OCI-LY1 (cell line): ENCODE results near the gene DNMT1.

Source experiments
- H2AFZ ChIP-seq: fragments of 200-600 bp; sonication (generic), shearing (Covaris generic); 2 replicates; pipeline ENCODE4 v1.6.0; 2014; ENCODE audit warnings: antibody characterized with exemption, mild to moderate bottlenecking, low read length
- H3F3A ChIP-seq: fragments of 200-600 bp; sonication (generic), shearing (Covaris generic); 2 replicates; pipeline ENCODE4 v1.6.0; 2014; ENCODE audit warnings: mild to moderate bottlenecking, antibody characterized with exemption, low read length, moderate library complexity; ENCODE audit not compliant: insufficient read depth
- H3K27ac ChIP-seq: fragments of 200-600 bp; sonication (generic); 2 replicates; pipeline ENCODE4 v1.5.1; 2014; ENCODE audit warnings: low read length, mixed run types, mild to moderate bottlenecking, low read depth; ENCODE audit not compliant: poor library complexity, severe bottlenecking
- H3K27me3 ChIP-seq: fragments of 200-600 bp; sonication (generic); 2 replicates; pipeline ENCODE4 v1.6.0; 2014; ENCODE audit warnings: antibody characterized with exemption, mild to moderate bottlenecking, low read length, moderate library complexity; ENCODE audit not compliant: insufficient read depth
- H3K36me3 ChIP-seq: fragments of 200-600 bp; sonication (generic); 2 replicates; pipeline ENCODE4 v1.6.1; 2014; ENCODE audit warnings: mild to moderate bottlenecking, antibody characterized with exemption, low read length, moderate library complexity, mixed read lengths; ENCODE audit not compliant: insufficient read depth
- H3K4me1 ChIP-seq: fragments of 200-600 bp; sonication (generic); 2 replicates; pipeline ENCODE4 v1.5.1; 2014; ENCODE audit warnings: mild to moderate bottlenecking, low read length, moderate library complexity; ENCODE audit not compliant: insufficient read depth, severe bottlenecking
- H3K4me2 ChIP-seq: fragments of 200-600 bp; sonication (generic), shearing (Covaris generic); 2 replicates; pipeline ENCODE4 v1.6.1; 2014; ENCODE audit warnings: low read length
- H3K4me3 ChIP-seq: fragments of 200-600 bp; sonication (generic); 2 replicates; pipeline ENCODE4 v1.5.1; 2014; ENCODE audit warnings: low read length, low read depth, mild to moderate bottlenecking, mixed read lengths; ENCODE audit not compliant: poor library complexity, severe bottlenecking
- H3K79me2 ChIP-seq: fragments of 200-600 bp; shearing (Covaris generic); 2 replicates; pipeline ENCODE4 v1.6.1; 2016; ENCODE audit warnings: mixed run types, low read length, mixed read lengths; ENCODE audit not compliant: insufficient read depth
- H3K9ac ChIP-seq: fragments of 200-600 bp; sonication (generic), shearing (Covaris generic); 2 replicates; pipeline ENCODE4 v1.6.1; 2014; ENCODE audit warnings: mild to moderate bottlenecking, low read length, mixed read lengths
- H3K9me2 ChIP-seq: fragments of 200-600 bp; sonication (generic), shearing (Covaris generic); 2 replicates; pipeline ENCODE4 v1.6.1; 2014; ENCODE audit warnings: low read depth, mild to moderate bottlenecking, low read length, mixed read lengths
- H3K9me3 ChIP-seq: fragments of 200-600 bp; shearing (Covaris generic); 2 replicates; pipeline ENCODE4 v1.6.1; 2014; ENCODE audit warnings: low read length, mixed read lengths
- H4K20me1 ChIP-seq: fragments of 200-600 bp; sonication (generic), shearing (Covaris generic); 2 replicates; pipeline ENCODE4 v1.6.0; 2016; ENCODE audit warnings: mild to moderate bottlenecking, low read length; ENCODE audit not compliant: insufficient read depth
- EZH2 ChIP-seq: fragments of 200-600 bp; sonication (generic), shearing (Covaris generic); IDR thresholded peaks from 2 replicates; pipeline ENCODE4 v1.8.0; 2017; ENCODE audit warnings: borderline replicate concordance, mixed run types, mild to moderate bottlenecking, antibody characterized with exemption, low read length, moderate library complexity, mixed read lengths
- TF ChIP-seq, protein P1 (sequence below): fragments of 200-600 bp; sonication (generic), shearing (Covaris generic); IDR thresholded peaks from 2 replicates; pipeline ENCODE4 v1.5.1; 2017; ENCODE audit warnings: mild to moderate bottlenecking, antibody characterized with exemption, low read length, moderate library complexity, mixed read lengths

DNMT1 gene

DNA sequence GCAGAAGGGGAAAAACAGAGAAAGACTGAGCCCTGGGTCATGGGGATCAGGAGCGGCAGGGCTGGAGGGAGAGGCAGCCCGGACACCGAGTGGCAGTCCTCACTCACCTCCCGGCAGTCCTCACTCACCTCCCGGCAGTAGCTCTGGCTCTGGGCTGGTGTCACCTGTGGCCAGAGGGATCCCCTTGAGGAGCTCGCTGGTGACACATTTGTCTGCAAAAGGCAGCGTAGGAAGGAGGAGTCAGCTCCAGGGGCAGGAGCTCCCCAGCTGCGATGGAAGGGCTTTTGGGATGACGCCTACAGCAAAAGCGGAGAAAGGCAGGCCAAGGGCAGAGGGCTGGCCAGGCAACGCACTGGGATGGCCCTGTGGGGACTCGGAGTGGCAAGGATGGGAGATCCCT is 75.8 kb downstream of the DNMT1 start:
- peaks cover 50% of the 10 kb centered on the region for H3K36me3 ChIP-seq
- peaks cover 8% of the 10 kb centered on the region for H3K79me2 ChIP-seq
- H2AFZ ChIP-seq, result no peak overlapping the region
- H3K27me3 ChIP-seq, result no peaks in the 10 kb centered on the region
- H3K9ac ChIP-seq, result peak overlapping the region; percentile 95
- no peak overlapping the region for H3K27ac ChIP-seq
- H4K20me1 ChIP-seq, result no peaks in the 10 kb centered on the region
- peak overlapping the region; percentile 100 for H3K4me2 ChIP-seq
- H3F3A ChIP-seq, result no peaks in the 10 kb centered on the region
- TF ChIP-seq EZH2, result no peak
- TF ChIP-seq, protein P1, sequence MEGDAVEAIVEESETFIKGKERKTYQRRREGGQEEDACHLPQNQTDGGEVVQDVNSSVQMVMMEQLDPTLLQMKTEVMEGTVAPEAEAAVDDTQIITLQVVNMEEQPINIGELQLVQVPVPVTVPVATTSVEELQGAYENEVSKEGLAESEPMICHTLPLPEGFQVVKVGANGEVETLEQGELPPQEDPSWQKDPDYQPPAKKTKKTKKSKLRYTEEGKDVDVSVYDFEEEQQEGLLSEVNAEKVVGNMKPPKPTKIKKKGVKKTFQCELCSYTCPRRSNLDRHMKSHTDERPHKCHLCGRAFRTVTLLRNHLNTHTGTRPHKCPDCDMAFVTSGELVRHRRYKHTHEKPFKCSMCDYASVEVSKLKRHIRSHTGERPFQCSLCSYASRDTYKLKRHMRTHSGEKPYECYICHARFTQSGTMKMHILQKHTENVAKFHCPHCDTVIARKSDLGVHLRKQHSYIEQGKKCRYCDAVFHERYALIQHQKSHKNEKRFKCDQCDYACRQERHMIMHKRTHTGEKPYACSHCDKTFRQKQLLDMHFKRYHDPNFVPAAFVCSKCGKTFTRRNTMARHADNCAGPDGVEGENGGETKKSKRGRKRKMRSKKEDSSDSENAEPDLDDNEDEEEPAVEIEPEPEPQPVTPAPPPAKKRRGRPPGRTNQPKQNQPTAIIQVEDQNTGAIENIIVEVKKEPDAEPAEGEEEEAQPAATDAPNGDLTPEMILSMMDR, result no peak
- H3K4me1 ChIP-seq, result peaks cover 21% of the 10 kb centered on the region
- H3K4me3 ChIP-seq, result peak overlapping the region; percentile 99
- H3K9me3 ChIP-seq, result no peaks in the 10 kb centered on the region
- H3K9me2 ChIP-seq, result no peaks in the 10 kb centered on the region

DNA sequence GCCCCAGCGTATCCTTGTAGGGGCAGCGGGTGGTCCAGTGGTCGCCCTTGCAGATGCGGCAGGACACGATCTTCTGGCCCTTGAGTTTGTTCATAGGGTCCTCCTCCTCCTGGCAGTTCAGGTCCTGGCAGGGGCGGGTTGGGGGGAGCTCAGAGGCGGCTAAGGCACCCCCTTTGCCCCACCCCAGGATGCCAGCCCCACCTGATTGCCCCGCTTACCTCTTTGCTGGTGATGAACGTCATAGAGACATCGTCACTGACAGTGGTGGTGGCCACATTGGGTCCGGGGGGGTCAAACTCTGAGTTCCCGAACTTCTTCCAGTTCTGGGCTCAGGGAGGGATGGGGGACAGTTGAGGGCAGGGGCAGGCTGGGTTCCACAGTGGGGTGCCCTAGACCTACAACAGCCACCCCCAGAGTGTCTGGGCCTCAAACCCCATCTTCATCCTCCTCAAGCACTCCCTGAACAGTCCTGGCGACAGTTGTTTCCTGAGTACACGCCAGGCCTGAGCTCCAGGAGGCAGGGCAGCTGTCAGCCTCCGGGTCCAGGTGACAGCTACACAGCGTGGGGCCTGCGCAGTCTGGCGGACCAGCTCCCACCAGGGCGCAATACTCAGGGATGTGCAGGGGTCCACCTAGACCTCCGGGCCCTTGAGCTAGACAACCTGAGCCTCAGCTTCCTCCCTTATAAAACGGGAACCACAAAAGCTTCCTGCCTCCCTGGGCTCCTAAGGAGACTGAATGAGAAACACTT is 77.7 kb downstream of the DNMT1 start:
- no peak overlapping the region for H3K27ac ChIP-seq
- H3K79me2 ChIP-seq, result peaks cover 8% of the 10 kb centered on the region
- H3K4me2 ChIP-seq, result no peak overlapping the region
- no peaks in the 10 kb centered on the region for H3K27me3 ChIP-seq
- H3K9me3 ChIP-seq, result no peaks in the 10 kb centered on the region
- no peak overlapping the region for H2AFZ ChIP-seq
- H3F3A ChIP-seq, result peaks cover 6% of the 10 kb centered on the region; the same call in 1 of the 2 replicates
- peaks cover 55% of the 10 kb centered on the region for H3K36me3 ChIP-seq
- H4K20me1 ChIP-seq, result no peaks in the 10 kb centered on the region
- no peak overlapping the region for H3K9ac ChIP-seq
- H3K4me1 ChIP-seq, result peaks cover 40% of the 10 kb centered on the region
- H3K4me3 ChIP-seq, result no peak overlapping the region
- no peaks in the 10 kb centered on the region for H3K9me2 ChIP-seq
- TF ChIP-seq EZH2, result no peak
- TF ChIP-seq, protein P1, result no peak

DNA sequence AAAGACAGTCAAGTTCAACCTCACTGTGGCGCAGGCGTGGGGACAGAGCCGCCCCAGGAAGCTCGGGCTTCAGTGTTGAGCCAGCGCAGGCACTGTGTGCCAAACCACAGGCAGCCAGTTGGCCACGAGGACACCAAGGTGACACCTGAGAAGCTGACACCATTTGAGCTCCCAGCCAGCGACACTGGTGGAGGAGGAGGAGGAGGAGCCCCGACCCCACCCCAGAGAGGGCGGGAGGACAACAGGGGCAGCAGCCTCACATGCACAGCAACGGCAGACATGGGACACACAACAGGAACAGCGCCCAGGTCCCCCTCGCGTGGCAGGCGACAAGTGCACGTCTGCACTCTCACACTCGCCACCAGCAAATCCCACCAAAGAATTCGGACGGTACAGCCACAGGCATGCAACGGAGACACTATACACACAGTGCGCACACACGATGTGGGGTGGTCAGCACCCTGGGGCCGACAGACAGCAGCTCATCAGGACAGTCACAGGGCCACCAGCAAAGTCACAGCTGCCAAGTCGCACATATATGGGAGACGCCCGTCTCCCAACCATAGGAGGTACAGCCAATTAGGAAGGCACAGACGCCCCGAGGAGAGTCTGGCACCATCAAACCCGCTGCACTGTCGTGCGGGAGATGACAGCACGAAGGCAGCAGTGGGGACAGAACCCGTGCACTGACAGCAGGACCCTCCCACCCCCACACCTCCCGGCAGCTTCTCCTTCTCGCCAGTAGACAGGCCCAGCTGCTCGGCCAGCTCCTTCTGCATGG is 78.5 kb downstream of the DNMT1 start:
- H3K9ac ChIP-seq, result no peak overlapping the region
- no peak overlapping the region for H2AFZ ChIP-seq
- peaks cover 63% of the 10 kb centered on the region for H3K36me3 ChIP-seq
- peaks cover 8% of the 10 kb centered on the region for H3K79me2 ChIP-seq
- no peaks in the 10 kb centered on the region for H4K20me1 ChIP-seq
- no peak overlapping the region for H3K27ac ChIP-seq
- no peak overlapping the region for H3K4me2 ChIP-seq
- TF ChIP-seq, protein P1, result no peak
- H3K4me1 ChIP-seq, result peaks cover 47% of the 10 kb centered on the region
- no peaks in the 10 kb centered on the region for H3K9me2 ChIP-seq
- peaks cover 12% of the 10 kb centered on the region; the same call in 1 of the 2 replicates for H3F3A ChIP-seq
- no peaks in the 10 kb centered on the region for H3K9me3 ChIP-seq
- H3K27me3 ChIP-seq, result no peaks in the 10 kb centered on the region
- no peak overlapping the region for H3K4me3 ChIP-seq
